HG03565 (cell line): ENCODE data around the gene TMEM150C.

Source experiments
- ATAC-seq: cut with Tn5 transposase; IDR thresholded peaks from one replicate; pipeline ENCODE4 v1.9.1; 2021; ENCODE audit warnings: mild to moderate bottlenecking, moderate library complexity; ENCODE audit not compliant: unreplicated experiment

Gene TMEM150C

DNA sequence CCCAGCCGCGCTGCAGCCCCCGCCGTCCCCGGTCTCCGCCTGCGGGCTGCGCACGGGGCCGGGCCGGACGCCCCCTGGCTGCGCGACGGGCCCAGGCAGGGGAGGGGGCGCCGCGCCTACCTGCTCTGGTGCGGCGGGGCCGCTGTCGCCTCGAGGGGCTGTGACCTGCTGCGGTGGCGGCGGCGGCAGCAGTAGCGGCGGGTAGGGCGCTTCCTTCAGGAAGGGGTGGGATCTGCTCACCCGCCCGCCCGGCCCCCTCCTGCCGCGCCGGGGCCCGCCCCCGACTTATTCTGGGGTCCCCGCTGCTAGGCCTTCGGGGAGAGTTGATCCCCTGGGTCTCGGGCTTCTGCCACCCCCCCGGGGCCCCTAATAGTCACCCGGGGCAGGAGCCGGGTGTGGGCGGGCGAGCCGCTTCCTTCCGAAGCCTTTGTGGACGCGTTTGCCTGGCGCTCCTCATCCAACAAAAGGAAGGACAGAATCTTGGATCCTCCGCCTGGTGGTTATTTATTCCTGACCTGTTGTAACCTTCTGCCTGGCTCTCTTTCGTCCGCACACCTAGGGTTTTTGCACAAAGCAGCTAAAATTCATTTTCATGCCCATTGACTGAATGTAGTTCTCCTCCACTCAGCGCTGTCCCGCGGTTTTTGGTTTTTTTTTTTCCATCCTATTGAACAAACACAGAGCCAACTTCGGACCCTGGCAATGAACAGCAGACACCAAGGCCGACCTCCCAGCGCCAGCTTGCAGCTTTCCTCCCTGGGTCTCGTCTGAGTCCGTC, at the start of gene TMEM150C:
Gene TMEM150C, minus strand, starts transcription at position 203 of the 778 bp plus-strand sequence. CDS start 57,331 bp downstream, outside the sequence.
- no peak for ATAC-seq

GRCh38 chr4:82611527-82611926, 49.7 kb upstream of the TMEM150C start:
- ATAC-seq = no peak

GRCh38 chr4:82610041-82610440, 48.3 kb upstream of the TMEM150C start:
- no peak for ATAC-seq

GRCh38 chr4:82606622-82607021, 44.8 kb upstream of the TMEM150C start:
- no peak for ATAC-seq

GRCh38 chr4:82604522-82604921, 42.7 kb upstream of the TMEM150C start:
- ATAC-seq = no peak

DNA sequence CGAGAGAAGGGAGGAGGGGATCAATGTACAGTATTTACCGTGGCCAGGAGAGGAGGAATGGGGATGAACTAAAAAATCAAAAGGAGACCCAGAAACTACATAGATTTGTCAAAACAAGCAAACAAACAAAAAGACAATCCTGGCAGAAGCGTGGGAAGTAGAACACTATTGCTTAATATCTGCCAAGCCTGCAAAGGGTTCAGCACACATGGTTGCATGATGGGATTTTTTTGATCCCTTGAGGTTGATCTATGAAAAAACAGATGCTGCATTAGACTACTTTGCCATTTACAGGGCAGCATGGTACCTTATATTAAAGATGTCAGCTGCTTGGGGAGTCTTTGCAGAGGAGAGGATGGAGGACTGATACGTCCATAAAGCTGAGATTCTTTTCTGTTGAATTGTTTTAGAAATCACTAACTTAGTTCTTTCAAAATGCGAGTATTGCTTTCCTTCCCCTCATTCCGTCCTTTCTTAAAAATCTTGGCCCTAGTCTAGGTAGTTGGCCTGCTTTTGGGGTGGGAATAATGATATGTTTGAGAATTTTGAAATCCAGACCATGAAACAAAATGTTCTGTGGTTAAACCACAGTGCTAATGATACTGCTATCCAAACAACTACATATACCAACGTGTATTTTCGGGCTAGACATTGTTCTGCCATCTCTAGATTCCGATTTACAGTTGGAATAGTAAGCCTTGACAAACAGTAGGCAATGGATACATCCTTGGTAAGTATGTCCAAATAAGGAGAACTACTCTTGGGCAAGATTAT, 39.6 kb upstream of the TMEM150C start:
- no peak for ATAC-seq

DNA sequence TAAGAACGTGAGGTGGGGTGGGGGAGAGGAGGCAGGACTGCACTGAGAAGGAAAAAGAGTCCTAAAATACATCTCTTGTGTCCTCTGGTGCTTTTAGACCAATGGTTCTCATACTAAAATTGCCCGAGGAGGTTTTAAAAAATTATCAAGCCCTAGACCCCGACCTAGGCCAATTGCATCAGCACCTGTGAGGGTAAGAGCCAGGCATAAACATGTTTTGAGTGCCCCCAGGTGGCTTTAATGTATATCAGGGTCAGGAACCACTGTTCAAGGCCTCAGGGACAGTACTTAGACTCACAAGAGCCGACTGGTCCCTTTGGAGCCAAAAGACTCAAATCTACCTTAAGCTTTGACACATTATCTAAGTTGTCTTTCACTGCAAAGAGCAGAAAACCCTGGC, 37.5 kb upstream of the TMEM150C start:
- ATAC-seq = no peak

DNA sequence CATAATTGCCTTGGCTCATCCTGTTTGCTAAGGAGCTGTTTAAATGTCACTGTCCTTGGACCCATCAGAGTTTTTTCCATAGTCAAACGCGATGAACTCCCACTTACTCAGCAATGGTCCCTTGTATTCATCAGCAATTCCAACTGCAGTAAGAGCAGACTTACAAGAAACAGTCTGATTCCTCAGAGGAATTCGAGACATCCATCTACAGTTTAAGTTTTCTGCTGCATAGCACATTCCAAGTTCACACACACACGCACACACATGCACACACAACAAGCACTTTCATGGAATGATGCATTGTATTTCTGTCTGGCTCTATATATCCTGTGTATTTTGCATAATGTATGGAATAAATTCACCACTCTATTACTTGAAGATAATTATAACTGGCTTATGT, 32.7 kb upstream of the TMEM150C start:
- no peak for ATAC-seq

GRCh38 chr4:82593411-82593810, 31.6 kb upstream of the TMEM150C start:
- ATAC-seq = no peak

DNA sequence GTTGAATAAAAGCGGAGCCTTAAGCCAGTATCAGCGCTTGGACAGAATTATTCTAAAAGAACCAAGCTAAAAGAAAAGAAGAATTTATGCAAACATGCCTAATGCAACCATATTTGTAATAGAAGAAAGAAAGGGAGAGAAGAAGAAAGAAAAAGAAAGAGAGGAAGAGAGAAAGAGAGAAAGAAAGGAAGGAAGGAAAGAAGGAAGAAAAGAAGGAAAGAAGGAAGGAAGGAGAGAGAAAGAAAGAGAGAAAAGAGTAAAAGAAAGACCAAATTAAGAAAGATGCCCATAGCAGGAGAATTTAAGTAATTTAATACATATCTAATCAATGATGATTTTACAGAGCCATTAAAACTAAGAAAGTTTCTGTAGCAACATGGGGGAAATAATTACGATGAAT, 30.9 kb upstream of the TMEM150C start:
- ATAC-seq = no peak

DNA sequence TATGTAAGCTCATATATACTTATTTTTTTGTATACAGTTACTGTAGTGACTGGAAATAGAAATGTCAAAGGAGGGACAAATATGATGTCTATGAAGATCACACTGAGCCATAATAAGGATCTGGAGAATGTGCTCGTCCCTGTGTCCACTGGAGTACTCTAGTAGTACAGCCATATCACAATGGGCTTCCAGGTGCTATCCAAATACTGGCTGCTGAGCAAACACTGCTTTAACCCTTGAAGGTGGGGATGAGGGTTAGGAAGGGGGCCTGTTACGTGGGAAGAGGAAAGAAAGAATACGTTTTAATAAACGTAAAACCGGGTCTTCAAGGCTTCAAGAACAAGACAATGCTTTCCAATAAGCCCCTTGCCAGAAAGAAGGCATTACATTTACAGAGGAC, 29.8 kb upstream of the TMEM150C start:
- ATAC-seq = no peak

DNA sequence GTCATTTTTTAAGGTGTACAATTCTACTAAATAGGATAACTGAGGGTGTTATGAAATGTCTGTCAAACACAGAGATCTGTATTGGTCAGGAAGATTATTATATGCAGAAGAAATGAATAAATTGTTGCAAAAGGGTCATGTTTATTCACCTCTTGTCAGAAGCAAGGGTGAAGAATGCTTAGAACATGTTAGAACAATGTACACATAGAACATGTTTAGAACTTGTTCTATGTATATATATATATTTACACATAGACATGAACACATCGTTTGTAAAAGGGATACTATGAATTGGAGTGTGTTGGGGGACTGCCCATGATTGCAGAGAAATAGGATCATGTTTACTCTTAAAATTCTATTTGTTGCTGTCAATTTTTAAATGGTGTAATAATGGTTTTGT, 28.0 kb upstream of the TMEM150C start:
- ATAC-seq = no peak

GRCh38 chr4:82588771-82589270, 27.0 kb upstream of the TMEM150C start:
- ATAC-seq = no peak

GRCh38 chr4:82587826-82588540, 26.2 kb upstream of the TMEM150C start:
- no peak for ATAC-seq

GRCh38 chr4:82585690-82586435, 24.1 kb upstream of the TMEM150C start:
- no peak for ATAC-seq

DNA sequence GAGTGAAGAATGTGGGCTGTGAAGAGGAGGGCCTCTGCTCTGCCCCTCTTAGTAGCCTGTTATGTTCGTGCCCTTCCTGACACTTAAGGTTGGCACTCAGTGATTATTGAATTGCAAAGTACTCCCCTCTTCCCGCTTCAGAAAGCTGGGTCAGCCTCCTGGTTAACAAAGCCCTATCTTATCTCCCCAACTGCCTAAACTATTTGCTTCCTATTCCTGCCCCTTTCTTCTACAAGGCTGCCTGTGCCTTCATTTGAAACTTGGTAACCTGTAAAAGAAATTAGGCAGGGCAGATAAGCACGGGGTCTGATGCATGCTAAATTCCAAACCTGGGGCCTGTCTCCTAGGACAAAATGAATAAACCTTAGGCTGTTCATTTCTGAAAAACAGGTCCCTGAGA, 23.1 kb upstream of the TMEM150C start:
- ATAC-seq = no peak

DNA sequence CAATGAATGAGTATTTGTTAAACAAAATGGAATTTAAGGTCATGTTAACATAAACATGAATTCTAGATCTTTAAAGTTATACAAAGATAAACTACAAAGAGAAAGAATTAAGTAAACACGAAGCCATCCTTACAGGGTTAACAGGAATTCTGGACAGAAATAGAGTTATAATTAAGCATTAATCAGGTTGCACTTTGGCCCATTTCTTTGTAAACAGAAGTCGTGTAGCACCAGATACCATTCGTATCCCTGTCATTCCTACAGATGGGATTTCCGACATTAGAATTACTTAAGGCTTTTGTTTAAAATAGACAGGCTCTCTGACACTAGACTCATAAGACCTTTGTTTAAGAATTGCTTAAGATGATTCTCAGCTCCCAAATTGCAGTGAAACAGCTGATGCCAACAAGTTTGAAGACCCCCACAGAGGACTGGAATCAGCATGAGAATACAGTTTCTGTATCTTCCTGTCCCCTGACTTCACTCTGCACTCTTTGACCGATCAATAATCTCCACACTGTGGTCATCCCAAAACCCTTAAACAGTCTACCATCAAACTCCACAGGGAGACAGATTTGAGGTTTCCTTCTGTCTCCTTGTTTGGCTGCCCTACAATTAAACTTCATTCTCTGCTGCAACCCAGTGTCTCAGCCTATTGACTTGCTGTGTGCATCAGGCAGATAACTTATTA, 22.3 kb upstream of the TMEM150C start:
- no peak for ATAC-seq

DNA sequence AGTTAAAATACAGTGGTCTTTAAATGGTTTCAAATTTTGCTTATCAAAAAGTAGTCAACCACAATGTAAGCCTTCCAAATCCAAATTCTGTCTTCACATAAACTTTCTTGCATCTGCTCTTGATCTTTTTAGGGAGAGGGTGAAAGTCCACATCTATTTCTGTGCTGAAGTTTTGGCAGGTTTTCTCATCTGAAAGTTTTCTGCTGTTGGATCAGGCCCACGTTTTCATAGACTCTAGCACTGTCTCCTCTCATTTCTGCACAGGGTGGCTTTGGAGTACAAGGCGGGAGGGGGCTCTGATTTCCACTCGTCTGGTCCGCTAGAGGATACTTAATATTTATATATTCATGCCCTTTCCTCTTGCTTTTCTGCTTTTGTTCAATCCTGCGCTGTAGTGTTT, 18.1 kb upstream of the TMEM150C start:
- no peak for ATAC-seq

DNA sequence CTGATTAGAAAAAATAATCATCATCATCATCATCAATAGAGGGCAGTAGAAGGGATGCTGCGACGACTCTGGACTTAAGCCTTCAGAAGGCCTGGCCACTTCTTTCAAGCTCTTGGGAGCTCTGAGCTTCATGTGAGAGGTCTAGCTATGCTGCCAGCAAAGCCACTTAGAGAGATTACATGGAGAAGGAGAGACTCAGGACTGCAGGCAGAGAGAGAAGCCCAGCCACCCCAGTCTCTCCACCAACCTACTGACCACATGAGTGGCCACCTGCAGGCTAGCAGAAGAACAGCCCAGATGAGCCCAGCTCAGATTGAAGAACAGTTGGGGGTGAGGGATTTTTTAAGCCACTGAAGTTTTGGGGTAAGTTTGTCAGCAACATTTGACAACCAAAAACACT, 17.1 kb upstream of the TMEM150C start:
- ATAC-seq = no peak

DNA sequence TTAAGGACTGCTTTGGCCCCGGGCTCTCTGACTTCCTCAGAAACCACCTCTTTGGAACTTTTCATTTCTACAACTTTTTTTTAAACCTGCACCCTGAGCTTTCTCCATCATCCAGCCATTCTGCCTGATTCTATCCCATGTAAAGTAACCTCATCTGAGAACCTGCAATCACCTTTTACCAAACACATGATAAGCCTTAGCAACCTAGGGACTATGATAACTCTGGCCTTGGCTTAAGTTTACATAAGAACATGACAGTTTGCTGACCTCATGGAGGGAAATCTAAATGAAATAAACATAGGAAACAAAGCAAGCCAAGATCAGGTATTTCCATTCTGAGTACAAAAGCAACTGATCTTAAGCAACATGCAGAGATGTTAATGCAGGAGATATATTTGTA, 15.7 kb upstream of the TMEM150C start:
- ATAC-seq = no peak
